ENCODE measurements around the gene CDKAL1. TPM values are rescaled to one million over a fixed set of nuclear protein-coding genes. Genes with fewer than 3 reads are reported as not detected.

CDKAL1 gene
- total and polyA plus RNA-seq, 10 donors = 4.8 to 26.9 (median 20.1) TPM

DNA sequence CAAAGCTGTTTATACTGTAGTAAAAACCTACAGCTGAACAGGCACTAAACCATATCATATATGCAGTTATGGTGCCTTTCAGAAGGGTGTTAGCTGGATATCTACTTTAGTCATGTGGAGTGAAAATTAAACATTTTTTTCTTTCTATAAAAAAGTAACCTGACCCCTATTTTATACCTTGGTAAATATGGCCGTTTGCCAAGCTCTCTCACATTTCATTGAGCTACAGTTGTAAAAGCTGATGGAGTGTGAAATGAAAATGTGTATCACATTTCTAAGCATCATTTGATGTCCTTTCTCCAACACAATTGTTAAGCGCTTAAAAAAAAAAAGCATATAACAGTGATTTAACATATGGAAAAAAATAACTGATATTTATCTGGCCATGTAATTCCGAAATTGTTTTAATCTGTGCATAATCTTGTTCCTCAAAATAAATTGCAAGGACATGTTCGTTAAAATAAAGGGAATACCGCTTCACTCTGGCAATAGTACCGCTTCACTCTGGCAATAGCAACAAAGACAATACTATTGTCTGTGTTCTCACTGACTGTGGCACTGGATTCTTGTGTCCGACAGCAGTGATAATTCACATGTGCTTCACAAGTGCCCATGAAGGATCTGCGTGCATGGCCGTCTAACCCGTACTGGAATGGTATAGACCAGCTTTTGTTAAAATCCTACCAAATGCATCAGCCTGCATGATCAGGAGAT, 667.5 kb downstream of the CDKAL1 start:
- H3K9me3 ChIP-seq = peaks cover 0 to 7% (median 0%) of the 10 kb centered on the region in 8 donors
- peaks cover 2 to 27% (median 10%) of the 10 kb centered on the region in 6 donors for H3K4me1 ChIP-seq
- WGBS, 5 donors = 87 to 96% (median 92%) methylated on average over 10 of the region's 10 CpGs
- intact Hi-C loops (cut with DNase I; ENCODE audit: low total_unique reads) = no loop called here
- TF ChIP-seq POLR2AphosphoS5 (IDR thresholded peaks at IDR 0.05) (no peak), POLR2A (IDR thresholded peaks at IDR 0.05) (no peak)
- H3K36me3 ChIP-seq = peaks cover 0 to 37% (median 1%) of the 10 kb centered on the region in 6 donors
- no peaks in the 10 kb centered on the region for H3K27me3 ChIP-seq (replicated peaks in 1 of 7)
- H3K4me3 ChIP-seq = no peak overlapping the region
- no peak overlapping the region for H3K27ac ChIP-seq
- DNase-seq = no peak

DNA sequence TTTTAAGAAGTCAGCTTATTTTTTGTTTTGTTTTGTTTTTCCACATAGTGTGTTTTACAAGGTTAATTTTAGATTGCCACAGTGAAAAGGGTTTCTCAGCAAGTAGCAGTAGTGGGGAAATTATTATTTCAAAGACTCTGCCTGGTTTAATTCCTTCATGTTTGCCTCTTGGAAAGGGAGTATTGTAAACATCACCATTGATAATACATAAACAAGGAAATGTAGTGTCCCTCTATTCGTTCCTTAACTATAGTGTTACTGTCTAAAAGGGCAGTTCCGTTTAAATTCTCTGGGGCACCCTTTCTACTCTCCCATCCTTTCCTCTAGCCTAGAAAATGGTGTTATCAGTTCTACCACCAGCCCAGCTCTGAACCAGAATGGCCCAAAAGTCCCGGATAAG, 668.3 kb downstream of the CDKAL1 start:
- Histone ChIP-seq H3K9me3 (peaks cover 0 to 7% (median 0%) of the 10 kb centered on the region in 8 donors), H3K27ac (no peak overlapping the region), H3K4me1 (peaks cover 2 to 27% (median 8%) of the 10 kb centered on the region in 6 donors), H3K36me3 (peaks cover 0 to 41% (median 1%) of the 10 kb centered on the region in 6 donors), H3K4me3 (no peak overlapping the region), H3K27me3 (replicated peaks in 1 of 7) (no peaks in the 10 kb centered on the region)
- TF ChIP-seq POLR2A (IDR thresholded peaks at IDR 0.05) = no peak
- TF ChIP-seq POLR2AphosphoS5 (IDR thresholded peaks at IDR 0.05) = no peak
- TF ChIP-seq, protein P1, sequence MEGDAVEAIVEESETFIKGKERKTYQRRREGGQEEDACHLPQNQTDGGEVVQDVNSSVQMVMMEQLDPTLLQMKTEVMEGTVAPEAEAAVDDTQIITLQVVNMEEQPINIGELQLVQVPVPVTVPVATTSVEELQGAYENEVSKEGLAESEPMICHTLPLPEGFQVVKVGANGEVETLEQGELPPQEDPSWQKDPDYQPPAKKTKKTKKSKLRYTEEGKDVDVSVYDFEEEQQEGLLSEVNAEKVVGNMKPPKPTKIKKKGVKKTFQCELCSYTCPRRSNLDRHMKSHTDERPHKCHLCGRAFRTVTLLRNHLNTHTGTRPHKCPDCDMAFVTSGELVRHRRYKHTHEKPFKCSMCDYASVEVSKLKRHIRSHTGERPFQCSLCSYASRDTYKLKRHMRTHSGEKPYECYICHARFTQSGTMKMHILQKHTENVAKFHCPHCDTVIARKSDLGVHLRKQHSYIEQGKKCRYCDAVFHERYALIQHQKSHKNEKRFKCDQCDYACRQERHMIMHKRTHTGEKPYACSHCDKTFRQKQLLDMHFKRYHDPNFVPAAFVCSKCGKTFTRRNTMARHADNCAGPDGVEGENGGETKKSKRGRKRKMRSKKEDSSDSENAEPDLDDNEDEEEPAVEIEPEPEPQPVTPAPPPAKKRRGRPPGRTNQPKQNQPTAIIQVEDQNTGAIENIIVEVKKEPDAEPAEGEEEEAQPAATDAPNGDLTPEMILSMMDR (IDR thresholded peaks at IDR 0.05 in 8 of 11, conservative IDR thresholded peaks at IDR 0.05 in 3 of 11) = no peak
- intact Hi-C loops (cut with DNase I; ENCODE audit: low total_unique reads) = no loop called here
- DNase-seq = no peak
- 90 to 97% (median 93%) methylated on average over 3 of the region's 3 CpGs for WGBS, 5 donors

DNA sequence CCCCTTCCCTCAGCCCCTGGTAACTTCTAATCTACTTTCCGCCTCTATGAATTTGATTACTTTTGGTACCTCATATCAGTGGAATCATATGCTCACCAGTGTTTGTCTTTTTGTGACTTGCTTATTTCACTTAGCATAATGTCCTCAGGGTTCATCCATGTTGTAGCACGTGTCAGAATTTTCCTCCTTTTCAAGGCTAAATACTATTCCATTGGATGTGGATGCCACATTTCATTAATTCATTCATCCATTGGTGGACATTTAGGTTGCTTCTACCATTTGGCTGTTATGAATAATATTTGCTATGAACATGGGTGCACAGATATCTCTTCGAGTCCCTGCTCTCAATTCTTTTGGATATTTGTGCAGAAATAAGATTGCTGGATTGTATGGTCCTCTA, 670.7 kb downstream of the CDKAL1 start:
- no peak for DNase-seq
- Histone ChIP-seq H3K27me3 (replicated peaks in 1 of 7) (no peaks in the 10 kb centered on the region), H3K4me3 (no peak overlapping the region), H3K27ac (no peak overlapping the region), H3K9me3 (peaks cover 0 to 7% (median 0%) of the 10 kb centered on the region in 8 donors), H3K36me3 (peaks cover 0 to 48% (median 2%) of the 10 kb centered on the region in 6 donors), H3K4me1 (peaks cover 0 to 23% (median 3%) of the 10 kb centered on the region in 6 donors)
- 47 to 98% (median 79%) methylated on average over 3 of the region's 3 CpGs for WGBS, 5 donors
- TF ChIP-seq, protein P1 (IDR thresholded peaks at IDR 0.05 in 8 of 11, conservative IDR thresholded peaks at IDR 0.05 in 3 of 11) = no peak
- TF ChIP-seq POLR2AphosphoS5 (IDR thresholded peaks at IDR 0.05) = no peak
- TF ChIP-seq POLR2A (IDR thresholded peaks at IDR 0.05) = no peak
- intact Hi-C loops (cut with DNase I; ENCODE audit: low total_unique reads) = no loop called here

DNA sequence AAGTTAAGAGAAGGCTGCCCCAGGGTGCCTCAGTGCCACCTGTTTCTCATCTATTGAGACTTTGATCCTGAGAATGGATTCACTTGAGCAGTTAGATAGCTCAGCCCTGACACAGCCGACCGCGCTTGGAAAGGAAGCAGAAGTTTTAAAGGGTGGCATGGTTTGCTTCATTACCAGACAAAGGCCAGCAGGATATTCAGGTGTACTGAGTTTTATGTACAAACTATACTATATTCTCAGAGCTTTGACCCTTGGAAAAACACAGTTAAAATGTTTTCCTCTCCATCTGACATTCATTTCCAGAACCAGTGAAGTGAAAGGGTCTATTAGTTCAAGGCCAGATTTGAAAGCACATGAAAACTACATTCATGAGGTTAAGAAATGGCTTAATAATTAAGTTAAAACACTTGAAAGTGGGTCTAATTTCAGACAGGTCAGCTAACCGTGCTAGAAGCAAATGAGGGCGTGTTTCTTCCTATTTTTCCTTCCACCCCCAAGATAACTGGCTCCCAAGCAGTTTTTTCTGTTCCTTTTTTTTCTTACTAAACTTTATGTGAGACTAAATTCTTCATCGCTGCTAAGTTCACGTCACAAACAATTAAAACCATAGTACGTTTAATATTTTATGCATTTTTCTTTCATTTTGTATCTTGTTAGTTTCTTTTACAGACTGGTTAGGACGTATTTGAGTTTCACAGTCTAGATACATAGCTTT, 674.0 kb downstream of the CDKAL1 start:
- H3K27me3 ChIP-seq (replicated peaks in 1 of 7) = no peaks in the 10 kb centered on the region
- 55 to 69% (median 67%) methylated on average over 9 of the region's 9 CpGs for WGBS, 5 donors
- DNase-seq = no peak
- peaks cover 0 to 14% (median 0%) of the 10 kb centered on the region in 8 donors for H3K9me3 ChIP-seq
- peaks cover 0 to 19% (median 3%) of the 10 kb centered on the region in 6 donors for H3K4me1 ChIP-seq
- intact Hi-C loops (cut with DNase I; ENCODE audit: low total_unique reads) = no loop called here
- H3K27ac ChIP-seq = no peak overlapping the region
- H3K36me3 ChIP-seq = peaks cover 0 to 52% (median 2%) of the 10 kb centered on the region in 6 donors
- H3K4me3 ChIP-seq = no peak overlapping the region
- no peak for TF ChIP-seq POLR2A (IDR thresholded peaks at IDR 0.05)
- no peak for TF ChIP-seq POLR2AphosphoS5 (IDR thresholded peaks at IDR 0.05)
- TF ChIP-seq, protein P1 (IDR thresholded peaks at IDR 0.05 in 8 of 11, conservative IDR thresholded peaks at IDR 0.05 in 3 of 11) = no peak

Data from spleen (tissue), 11 donors.